ENCODE results near the gene FGF14. TPM values are rescaled to one million over a fixed set of nuclear protein-coding genes. Genes with fewer than 3 reads are reported as not detected.

FGF14 gene
- total RNA-seq, 3 donors from 2014 or later, result under 0.01 to 0.29 (median under 0.01) TPM

DNA sequence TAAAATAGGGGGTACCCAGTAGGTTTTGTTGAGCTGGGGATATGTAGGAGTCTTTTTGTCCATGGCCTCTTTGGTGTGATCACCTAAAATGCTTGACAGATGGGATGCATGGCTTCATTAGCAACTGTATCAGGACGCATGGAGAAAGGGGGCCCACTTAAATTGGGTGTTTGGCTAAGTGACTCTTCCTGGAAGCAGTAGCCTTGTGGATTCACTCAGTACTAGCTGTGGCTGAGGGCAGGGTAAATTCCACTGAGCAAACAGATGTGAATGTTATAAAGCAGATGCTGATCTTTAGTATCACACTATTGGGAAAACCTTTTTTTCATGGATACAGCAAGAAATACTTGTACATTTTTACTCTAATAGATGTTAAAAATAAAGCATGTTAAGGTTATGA lies 140.0 kb downstream of the FGF14 start:
- Histone ChIP-seq H3K36me3 (no peaks in the 10 kb centered on the region), H3K27me3 (no peaks in the 10 kb centered on the region), H3K4me3 (no peak overlapping the region), H3K4me1 (no peaks in the 10 kb centered on the region), H3K27ac (no peak overlapping the region), H3K9me3 (no peaks in the 10 kb centered on the region)
- no peak for DNase-seq (ENCODE audit: low spot score in 2 of 2)
- TF ChIP-seq POLR2A (IDR thresholded peaks at IDR 0.05), result no peak
- no peak for TF ChIP-seq POLR2AphosphoS5 (IDR thresholded peaks at IDR 0.05)
- TF ChIP-seq, protein P1, sequence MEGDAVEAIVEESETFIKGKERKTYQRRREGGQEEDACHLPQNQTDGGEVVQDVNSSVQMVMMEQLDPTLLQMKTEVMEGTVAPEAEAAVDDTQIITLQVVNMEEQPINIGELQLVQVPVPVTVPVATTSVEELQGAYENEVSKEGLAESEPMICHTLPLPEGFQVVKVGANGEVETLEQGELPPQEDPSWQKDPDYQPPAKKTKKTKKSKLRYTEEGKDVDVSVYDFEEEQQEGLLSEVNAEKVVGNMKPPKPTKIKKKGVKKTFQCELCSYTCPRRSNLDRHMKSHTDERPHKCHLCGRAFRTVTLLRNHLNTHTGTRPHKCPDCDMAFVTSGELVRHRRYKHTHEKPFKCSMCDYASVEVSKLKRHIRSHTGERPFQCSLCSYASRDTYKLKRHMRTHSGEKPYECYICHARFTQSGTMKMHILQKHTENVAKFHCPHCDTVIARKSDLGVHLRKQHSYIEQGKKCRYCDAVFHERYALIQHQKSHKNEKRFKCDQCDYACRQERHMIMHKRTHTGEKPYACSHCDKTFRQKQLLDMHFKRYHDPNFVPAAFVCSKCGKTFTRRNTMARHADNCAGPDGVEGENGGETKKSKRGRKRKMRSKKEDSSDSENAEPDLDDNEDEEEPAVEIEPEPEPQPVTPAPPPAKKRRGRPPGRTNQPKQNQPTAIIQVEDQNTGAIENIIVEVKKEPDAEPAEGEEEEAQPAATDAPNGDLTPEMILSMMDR (IDR thresholded peaks at IDR 0.05), result no peak
- intact Hi-C loops (cut with DNase I; ENCODE audit: low total_unique reads), result no loop called here

- Histone ChIP-seq H3K36me3 (no peaks in the 10 kb centered on the region), H3K4me1 (no peaks in the 10 kb centered on the region), H3K9me3 (no peaks in the 10 kb centered on the region), H3K27me3 (no peaks in the 10 kb centered on the region), H3K27ac (no peak overlapping the region), H3K4me3 (no peak overlapping the region)
- intact Hi-C loops (cut with DNase I; ENCODE audit: low total_unique reads), result no loop called here
- no peak for DNase-seq (ENCODE audit: low spot score in 2 of 2)
- TF ChIP-seq POLR2AphosphoS5 (IDR thresholded peaks at IDR 0.05), result no peak
- no peak for TF ChIP-seq POLR2A (IDR thresholded peaks at IDR 0.05)
- TF ChIP-seq, protein P1 (IDR thresholded peaks at IDR 0.05), result no peak
These were observed 140.5 kb downstream of the FGF14 start for GRCh38 chr13:102261316-102261715.

DNA sequence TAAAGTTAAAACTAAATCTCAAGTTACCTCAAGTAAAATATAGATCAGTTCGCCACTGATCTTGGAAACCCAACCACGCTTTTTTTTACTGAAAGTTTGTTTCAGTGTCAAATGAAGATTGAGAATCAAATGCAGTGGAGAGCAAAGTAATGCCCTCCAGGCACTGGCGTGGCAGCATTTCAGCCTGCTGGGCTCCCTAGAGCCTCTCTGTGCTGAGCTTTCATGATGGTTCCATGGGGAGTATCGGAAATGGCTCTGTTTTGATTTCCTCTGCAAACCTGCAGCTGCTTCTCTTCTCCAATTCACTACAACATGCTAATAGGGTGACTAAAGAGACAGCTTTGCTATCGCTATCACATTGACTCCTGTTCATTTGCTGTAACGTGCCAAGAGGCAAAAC lies 141.6 kb downstream of the FGF14 start:
- TF ChIP-seq POLR2A (IDR thresholded peaks at IDR 0.05) (no peak), POLR2AphosphoS5 (IDR thresholded peaks at IDR 0.05) (no peak)
- TF ChIP-seq, protein P1 (IDR thresholded peaks at IDR 0.05), result no peak
- intact Hi-C loops (cut with DNase I; ENCODE audit: low total_unique reads), result no loop called here
- no peaks in the 10 kb centered on the region for H3K36me3 ChIP-seq
- no peak overlapping the region for H3K4me3 ChIP-seq
- H3K27ac ChIP-seq, result no peak overlapping the region
- no peaks in the 10 kb centered on the region for H3K4me1 ChIP-seq
- no peaks in the 10 kb centered on the region for H3K9me3 ChIP-seq
- DNase-seq (ENCODE audit: low spot score in 2 of 2), result no peak
- H3K27me3 ChIP-seq, result no peaks in the 10 kb centered on the region

GRCh38 chr13:102255409-102255808 lies 146.4 kb downstream of the FGF14 start:
- H3K36me3 ChIP-seq, result no peaks in the 10 kb centered on the region
- H3K9me3 ChIP-seq, result no peaks in the 10 kb centered on the region
- TF ChIP-seq, protein P1 (IDR thresholded peaks at IDR 0.05), result no peak
- TF ChIP-seq POLR2A (IDR thresholded peaks at IDR 0.05) (no peak), POLR2AphosphoS5 (IDR thresholded peaks at IDR 0.05) (no peak)
- H3K4me1 ChIP-seq, result no peaks in the 10 kb centered on the region
- intact Hi-C loops (cut with DNase I; ENCODE audit: low total_unique reads), result no loop called here
- H3K4me3 ChIP-seq, result no peak overlapping the region
- H3K27ac ChIP-seq, result no peak overlapping the region
- DNase-seq (ENCODE audit: low spot score in 2 of 2), result no peak
- no peaks in the 10 kb centered on the region for H3K27me3 ChIP-seq

DNA sequence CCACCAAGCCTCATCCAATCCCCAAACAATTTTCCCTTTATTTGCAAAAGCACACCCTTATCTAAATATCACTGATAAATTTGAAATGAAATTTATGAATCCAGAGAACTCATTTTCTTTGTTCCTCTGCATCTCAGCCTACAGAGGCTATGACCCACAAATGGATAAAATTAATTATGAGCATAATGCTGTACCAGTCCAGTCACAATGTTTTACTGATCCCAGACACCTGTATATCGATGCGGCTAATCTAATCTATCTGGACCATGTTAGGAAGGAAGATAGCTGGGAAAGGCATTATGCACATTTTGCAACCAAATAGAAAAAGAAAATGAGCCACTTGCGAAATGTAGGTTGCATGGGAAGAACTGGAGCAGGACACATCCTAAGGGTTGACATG lies 150.0 kb downstream of the FGF14 start:
- Histone ChIP-seq H3K9me3 (no peaks in the 10 kb centered on the region), H3K4me1 (no peaks in the 10 kb centered on the region), H3K36me3 (no peaks in the 10 kb centered on the region), H3K27me3 (no peaks in the 10 kb centered on the region), H3K4me3 (no peak overlapping the region), H3K27ac (no peak overlapping the region)
- intact Hi-C loops (cut with DNase I; ENCODE audit: low total_unique reads), result no loop called here
- TF ChIP-seq, protein P1 (IDR thresholded peaks at IDR 0.05), result no peak
- TF ChIP-seq POLR2A (IDR thresholded peaks at IDR 0.05) (no peak), POLR2AphosphoS5 (IDR thresholded peaks at IDR 0.05) (no peak)
- no peak for DNase-seq (ENCODE audit: low spot score in 2 of 2)
